ENCODE data around the gene FOXN1.

The FOXN1 gene

DNA sequence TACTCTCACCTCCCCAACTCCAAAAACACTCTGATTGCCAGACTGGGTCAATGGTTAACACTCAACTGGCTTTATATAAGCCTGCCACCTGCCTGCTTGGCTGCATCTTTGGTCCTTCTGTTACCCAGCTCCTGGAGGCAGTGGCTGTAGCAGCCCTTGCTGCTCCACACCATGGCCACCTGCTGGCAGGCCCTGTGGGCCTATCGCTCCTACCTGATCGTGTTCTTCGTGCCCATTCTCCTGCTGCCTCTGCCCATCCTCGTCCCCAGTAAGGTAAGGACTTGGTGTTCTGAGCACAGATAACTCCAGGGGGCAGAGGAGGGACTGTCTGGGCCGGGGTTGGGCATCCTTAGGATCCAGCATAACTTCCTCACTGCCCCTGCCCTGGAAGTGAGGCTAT, 32.6 kb upstream of the FOXN1 start, which contains the start of gene SLC13A2:
Gene SLC13A2 (plus strand): TSS at position 103 of the 400 bp plus-strand sequence. CDS start 69 bp downstream, at position 172.
- TF ChIP-seq, protein P1, sequence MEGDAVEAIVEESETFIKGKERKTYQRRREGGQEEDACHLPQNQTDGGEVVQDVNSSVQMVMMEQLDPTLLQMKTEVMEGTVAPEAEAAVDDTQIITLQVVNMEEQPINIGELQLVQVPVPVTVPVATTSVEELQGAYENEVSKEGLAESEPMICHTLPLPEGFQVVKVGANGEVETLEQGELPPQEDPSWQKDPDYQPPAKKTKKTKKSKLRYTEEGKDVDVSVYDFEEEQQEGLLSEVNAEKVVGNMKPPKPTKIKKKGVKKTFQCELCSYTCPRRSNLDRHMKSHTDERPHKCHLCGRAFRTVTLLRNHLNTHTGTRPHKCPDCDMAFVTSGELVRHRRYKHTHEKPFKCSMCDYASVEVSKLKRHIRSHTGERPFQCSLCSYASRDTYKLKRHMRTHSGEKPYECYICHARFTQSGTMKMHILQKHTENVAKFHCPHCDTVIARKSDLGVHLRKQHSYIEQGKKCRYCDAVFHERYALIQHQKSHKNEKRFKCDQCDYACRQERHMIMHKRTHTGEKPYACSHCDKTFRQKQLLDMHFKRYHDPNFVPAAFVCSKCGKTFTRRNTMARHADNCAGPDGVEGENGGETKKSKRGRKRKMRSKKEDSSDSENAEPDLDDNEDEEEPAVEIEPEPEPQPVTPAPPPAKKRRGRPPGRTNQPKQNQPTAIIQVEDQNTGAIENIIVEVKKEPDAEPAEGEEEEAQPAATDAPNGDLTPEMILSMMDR (IDR thresholded peaks at IDR 0.05; ENCODE audit: poor library complexity, severe bottlenecking): no peak
- Histone ChIP-seq H3K27me3 (ENCODE audit: insufficient read depth, poor library complexity, severe bottlenecking) (no peaks in the 10 kb centered on the region), H3K27ac (ENCODE audit: poor library complexity, severe bottlenecking) (no peak within 1 kb of the TSS), H3K4me3 (ENCODE audit: severe bottlenecking) (no peak within 1 kb of the TSS), H3K9me3 (ENCODE audit: severe bottlenecking) (no peaks in the 10 kb centered on the region), H3K4me1 (ENCODE audit: insufficient read depth, poor library complexity, severe bottlenecking) (no peaks in the 10 kb centered on the region), H3K36me3 (ENCODE audit: low read depth) (no peaks in the 10 kb centered on the region)
- ATAC-seq (ENCODE audit: low read depth) (no peak), DNase-seq (ENCODE audit: low spot score) (no peak)

DNA sequence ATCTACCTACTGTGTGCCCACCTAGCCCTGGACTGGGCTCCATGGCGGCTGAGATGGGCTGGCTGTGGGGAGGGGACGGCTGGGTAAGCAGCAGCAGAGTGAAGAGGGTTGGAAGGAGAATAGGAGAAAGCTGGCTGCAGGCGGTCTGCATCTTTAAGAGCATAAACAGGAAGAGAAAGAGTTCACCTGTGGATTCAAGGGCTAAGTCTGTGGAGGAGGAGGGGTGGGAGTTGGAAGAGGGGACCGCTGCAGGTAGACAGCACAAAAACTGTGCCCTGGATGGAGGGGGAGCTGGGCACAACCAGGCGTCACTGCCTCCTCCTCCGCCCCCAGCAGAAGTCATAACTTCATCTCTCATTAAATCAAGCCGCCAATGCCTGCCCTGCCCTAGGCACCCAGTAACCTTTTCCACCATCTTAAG, 32.0 kb upstream of the FOXN1 start:
- Histone ChIP-seq H3K4me1 (ENCODE audit: insufficient read depth, poor library complexity, severe bottlenecking) (no peaks in the 10 kb centered on the region), H3K27ac (ENCODE audit: poor library complexity, severe bottlenecking) (no peak overlapping the region), H3K27me3 (ENCODE audit: insufficient read depth, poor library complexity, severe bottlenecking) (no peaks in the 10 kb centered on the region), H3K9me3 (ENCODE audit: severe bottlenecking) (no peaks in the 10 kb centered on the region), H3K4me3 (ENCODE audit: severe bottlenecking) (no peak overlapping the region), H3K36me3 (ENCODE audit: low read depth) (no peaks in the 10 kb centered on the region)
- ATAC-seq (ENCODE audit: low read depth) (no peak), DNase-seq (ENCODE audit: low spot score) (no peak)
- TF ChIP-seq, protein P1 (IDR thresholded peaks at IDR 0.05; ENCODE audit: poor library complexity, severe bottlenecking): no peak

DNA sequence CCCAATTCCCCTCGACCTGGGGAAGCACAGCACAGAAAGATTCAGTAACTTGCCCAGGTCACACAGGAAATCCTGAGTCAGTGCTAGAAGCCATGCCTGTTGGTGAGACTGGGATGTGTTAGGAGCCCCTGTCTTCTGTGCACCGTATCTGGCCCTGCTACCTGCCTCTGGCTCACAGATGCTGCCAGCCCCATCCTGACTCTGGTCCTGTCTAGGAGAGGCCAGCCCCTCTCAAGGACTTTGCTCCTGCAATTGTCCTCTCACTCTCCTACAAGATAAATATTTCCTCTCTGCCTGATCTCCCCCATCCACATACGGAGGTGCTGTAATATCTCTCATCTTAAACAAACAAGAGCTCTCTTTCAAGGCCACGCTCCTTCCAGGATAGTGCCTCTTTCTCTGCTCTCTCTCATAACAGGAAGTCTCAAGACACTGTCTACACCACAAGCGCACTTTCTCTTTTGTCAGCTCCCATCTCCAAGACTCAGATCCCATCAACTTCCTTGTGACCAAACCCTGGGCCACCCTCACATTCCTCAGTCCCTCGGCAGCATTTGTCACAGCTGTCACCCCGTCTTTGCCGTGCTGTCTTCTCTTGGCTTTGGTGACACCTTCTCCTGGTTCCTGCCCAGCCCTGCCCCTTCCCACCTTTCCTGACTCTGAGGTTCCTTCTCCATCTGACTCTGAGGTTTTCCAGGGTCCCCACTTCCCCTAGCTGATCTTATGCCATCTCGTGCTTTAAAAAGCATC, 30.8 kb upstream of the FOXN1 start:
- Histone ChIP-seq H3K4me1 (ENCODE audit: insufficient read depth, poor library complexity, severe bottlenecking) (no peaks in the 10 kb centered on the region), H3K27me3 (ENCODE audit: insufficient read depth, poor library complexity, severe bottlenecking) (no peaks in the 10 kb centered on the region), H3K36me3 (ENCODE audit: low read depth) (no peaks in the 10 kb centered on the region), H3K9me3 (ENCODE audit: severe bottlenecking) (no peaks in the 10 kb centered on the region), H3K4me3 (ENCODE audit: severe bottlenecking) (no peak overlapping the region), H3K27ac (ENCODE audit: poor library complexity, severe bottlenecking) (no peak overlapping the region)
- DNase-seq (ENCODE audit: low spot score): no peak
- TF ChIP-seq, protein P1 (IDR thresholded peaks at IDR 0.05; ENCODE audit: poor library complexity, severe bottlenecking): no peak
- peak; percentile 14; the same call in 1 of the 3 replicates for ATAC-seq (ENCODE audit: low read depth)

DNA sequence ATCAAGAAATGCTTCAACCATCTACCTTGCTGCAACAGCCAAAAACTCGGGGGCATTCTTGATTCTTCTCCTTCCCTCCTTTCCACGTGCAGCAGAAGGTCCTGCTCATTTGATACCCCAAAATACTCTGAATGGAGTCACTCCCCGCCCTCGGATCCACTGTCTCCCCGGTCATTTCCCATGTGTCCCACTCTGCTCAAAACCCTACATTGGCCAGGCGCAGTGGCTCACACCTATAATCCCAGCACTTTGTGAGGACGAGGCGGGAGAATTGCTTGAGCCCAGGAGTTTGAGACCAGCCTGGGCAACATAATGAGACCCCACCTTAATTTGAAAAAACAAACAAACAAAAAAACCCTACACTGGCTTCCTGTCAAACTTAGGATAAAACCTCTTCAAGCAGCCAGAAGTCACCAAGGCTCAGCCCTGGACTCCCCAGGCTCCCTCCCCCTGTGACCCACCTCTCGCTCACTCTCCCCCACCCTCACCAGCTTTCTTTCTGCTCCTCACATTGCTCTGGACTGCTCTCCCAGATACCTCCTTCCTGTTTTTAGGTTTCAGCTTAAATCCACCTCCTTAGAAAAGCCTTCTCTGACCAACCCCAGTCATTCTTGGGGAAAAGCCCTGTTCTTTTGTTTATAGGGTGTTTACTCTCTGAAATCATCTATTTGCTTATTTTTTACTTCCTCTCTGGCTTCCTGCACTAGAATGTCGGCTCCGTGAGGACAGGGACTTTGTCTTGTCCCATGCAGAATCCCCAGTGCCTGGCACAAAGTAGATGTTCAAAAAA, 29.9 kb upstream of the FOXN1 start:
- no peaks in the 10 kb centered on the region for H3K36me3 ChIP-seq (ENCODE audit: low read depth)
- DNase-seq (ENCODE audit: low spot score): no peak
- H3K27ac ChIP-seq (ENCODE audit: poor library complexity, severe bottlenecking): no peak overlapping the region
- H3K4me1 ChIP-seq (ENCODE audit: insufficient read depth, poor library complexity, severe bottlenecking): no peaks in the 10 kb centered on the region
- ATAC-seq (ENCODE audit: low read depth): no peak
- H3K9me3 ChIP-seq (ENCODE audit: severe bottlenecking): no peaks in the 10 kb centered on the region
- H3K4me3 ChIP-seq (ENCODE audit: severe bottlenecking): no peak overlapping the region
- H3K27me3 ChIP-seq (ENCODE audit: insufficient read depth, poor library complexity, severe bottlenecking): no peaks in the 10 kb centered on the region
- TF ChIP-seq, protein P1 (IDR thresholded peaks at IDR 0.05; ENCODE audit: poor library complexity, severe bottlenecking): no peak

All from RWPE2 (cell line).